ENCODE data around the gene HUNK. TPM values are rescaled to one million over a fixed set of nuclear protein-coding genes. Genes with fewer than 3 reads are reported as not detected.

The HUNK gene
- polyA plus RNA-seq, 1 donor (not counting 4 experiments of a cell fraction or from before 2014, with no cell fraction given): 0.03 TPM

DNA sequence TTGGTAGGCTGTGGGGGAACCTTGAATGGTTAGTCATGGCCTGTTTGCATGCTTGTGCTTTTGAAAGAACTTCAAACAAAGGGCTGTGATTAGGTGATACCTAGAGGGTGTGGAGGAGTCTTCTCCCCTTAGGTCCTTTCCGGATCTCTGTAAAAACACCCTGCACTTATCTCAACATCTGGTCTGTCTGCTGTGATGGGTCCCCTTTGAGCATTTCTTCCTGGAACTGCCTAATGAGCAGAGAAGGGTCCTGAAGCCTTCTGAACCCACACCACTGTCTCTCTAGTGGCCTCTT, 59.6 kb downstream of the HUNK start:
- H3K27me3 ChIP-seq (ENCODE audit: control insufficient read depth, extremely low read depth, insufficient read depth, low read length): no peaks in the 10 kb centered on the region
- no peak overlapping the region for H2AFZ ChIP-seq (ENCODE audit: control insufficient read depth, low read length)
- no peaks in the 10 kb centered on the region for H4K20me1 ChIP-seq (ENCODE audit: control insufficient read depth, extremely low read depth, insufficient read depth, low read length)
- no peak overlapping the region for H3K4me2 ChIP-seq (ENCODE audit: control insufficient read depth, extremely low read depth, insufficient read depth, low read depth, low read length)
- H3K4me3 ChIP-seq (ENCODE audit: control insufficient read depth in 2 of 3, extremely low read depth in 1 of 3, insufficient read depth in 2 of 3, low read depth in 1 of 3, low read length in 3 of 3): no peak overlapping the region
- H3K79me2 ChIP-seq (ENCODE audit: control insufficient read depth, insufficient read depth, low read length): no peaks in the 10 kb centered on the region
- TF ChIP-seq, protein P1, sequence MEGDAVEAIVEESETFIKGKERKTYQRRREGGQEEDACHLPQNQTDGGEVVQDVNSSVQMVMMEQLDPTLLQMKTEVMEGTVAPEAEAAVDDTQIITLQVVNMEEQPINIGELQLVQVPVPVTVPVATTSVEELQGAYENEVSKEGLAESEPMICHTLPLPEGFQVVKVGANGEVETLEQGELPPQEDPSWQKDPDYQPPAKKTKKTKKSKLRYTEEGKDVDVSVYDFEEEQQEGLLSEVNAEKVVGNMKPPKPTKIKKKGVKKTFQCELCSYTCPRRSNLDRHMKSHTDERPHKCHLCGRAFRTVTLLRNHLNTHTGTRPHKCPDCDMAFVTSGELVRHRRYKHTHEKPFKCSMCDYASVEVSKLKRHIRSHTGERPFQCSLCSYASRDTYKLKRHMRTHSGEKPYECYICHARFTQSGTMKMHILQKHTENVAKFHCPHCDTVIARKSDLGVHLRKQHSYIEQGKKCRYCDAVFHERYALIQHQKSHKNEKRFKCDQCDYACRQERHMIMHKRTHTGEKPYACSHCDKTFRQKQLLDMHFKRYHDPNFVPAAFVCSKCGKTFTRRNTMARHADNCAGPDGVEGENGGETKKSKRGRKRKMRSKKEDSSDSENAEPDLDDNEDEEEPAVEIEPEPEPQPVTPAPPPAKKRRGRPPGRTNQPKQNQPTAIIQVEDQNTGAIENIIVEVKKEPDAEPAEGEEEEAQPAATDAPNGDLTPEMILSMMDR (optimal IDR thresholded peaks at IDR 0.05 in 1 of 3, IDR thresholded peaks at IDR 0.05 in 1 of 3, conservative IDR thresholded peaks at IDR 0.05 in 1 of 3; ENCODE audit: extremely low read depth in 1 of 3, insufficient read depth in 2 of 3, low read length in 3 of 3): no peak
- TF ChIP-seq EZH2 (IDR thresholded peaks at IDR 0.05; ENCODE audit: low read length): no peak
- DNase-seq (ENCODE audit: low read depth, low spot score) (no peak), FAIRE-seq (no peak)
- no peaks in the 10 kb centered on the region for H3K9me3 ChIP-seq (ENCODE audit: control insufficient read depth, low read depth, low read length)
- dilution Hi-C loops (cut with MboI; ENCODE audit: extremely low pct_ligation_motif_present, low sequenced_read_pairs): no loop called here
- no peaks in the 10 kb centered on the region for H3K9me1 ChIP-seq (ENCODE audit: control insufficient read depth, extremely low read depth, insufficient read depth, low read length)
- H3K9ac ChIP-seq (ENCODE audit: control insufficient read depth, extremely low read depth, insufficient read depth, low read length): no peak overlapping the region
- no peak overlapping the region for H3K27ac ChIP-seq (ENCODE audit: control insufficient read depth, insufficient read depth, low read length)
- no peaks in the 10 kb centered on the region for H3K36me3 ChIP-seq (ENCODE audit: control insufficient read depth in 2 of 2, extremely low read depth in 1 of 2, insufficient read depth in 2 of 2, low read length in 2 of 2)
- H3K4me1 ChIP-seq (ENCODE audit: control insufficient read depth, extremely low read depth, insufficient read depth, low read length): no peaks in the 10 kb centered on the region

GRCh38 chr21:31937303-31937702, 64.5 kb downstream of the HUNK start:
- no peaks in the 10 kb centered on the region for H4K20me1 ChIP-seq (ENCODE audit: control insufficient read depth, extremely low read depth, insufficient read depth, low read length)
- FAIRE-seq (no peak), DNase-seq (ENCODE audit: low read depth, low spot score) (no peak)
- no peak overlapping the region for H2AFZ ChIP-seq (ENCODE audit: control insufficient read depth, low read length)
- no peaks in the 10 kb centered on the region for H3K9me3 ChIP-seq (ENCODE audit: control insufficient read depth, low read depth, low read length)
- no peaks in the 10 kb centered on the region for H3K9me1 ChIP-seq (ENCODE audit: control insufficient read depth, extremely low read depth, insufficient read depth, low read length)
- H3K4me3 ChIP-seq (ENCODE audit: control insufficient read depth in 2 of 3, extremely low read depth in 1 of 3, insufficient read depth in 2 of 3, low read depth in 1 of 3, low read length in 3 of 3): no peak overlapping the region
- H3K4me1 ChIP-seq (ENCODE audit: control insufficient read depth, extremely low read depth, insufficient read depth, low read length): no peaks in the 10 kb centered on the region
- no peak overlapping the region for H3K4me2 ChIP-seq (ENCODE audit: control insufficient read depth, extremely low read depth, insufficient read depth, low read depth, low read length)
- H3K9ac ChIP-seq (ENCODE audit: control insufficient read depth, extremely low read depth, insufficient read depth, low read length): no peak overlapping the region
- H3K27ac ChIP-seq (ENCODE audit: control insufficient read depth, insufficient read depth, low read length): no peak overlapping the region
- H3K36me3 ChIP-seq (ENCODE audit: control insufficient read depth in 2 of 2, extremely low read depth in 1 of 2, insufficient read depth in 2 of 2, low read length in 2 of 2): no peaks in the 10 kb centered on the region
- no peaks in the 10 kb centered on the region for H3K79me2 ChIP-seq (ENCODE audit: control insufficient read depth, insufficient read depth, low read length)
- H3K27me3 ChIP-seq (ENCODE audit: control insufficient read depth, extremely low read depth, insufficient read depth, low read length): no peaks in the 10 kb centered on the region
- dilution Hi-C loops (cut with MboI; ENCODE audit: extremely low pct_ligation_motif_present, low sequenced_read_pairs): no loop called here
- no peak for TF ChIP-seq EZH2 (IDR thresholded peaks at IDR 0.05; ENCODE audit: low read length)
- TF ChIP-seq, protein P1 (optimal IDR thresholded peaks at IDR 0.05 in 1 of 3, IDR thresholded peaks at IDR 0.05 in 1 of 3, conservative IDR thresholded peaks at IDR 0.05 in 1 of 3; ENCODE audit: extremely low read depth in 1 of 3, insufficient read depth in 2 of 3, low read length in 3 of 3): no peak
